HCEC 1CT (cell line): Measurements from ENCODE around the gene VPS37B.

Experiments
- DNase-seq: peaks from one replicate; pipeline ENCODE4 v3.0.0-alpha.2; 2017

VPS37B gene

DNA sequence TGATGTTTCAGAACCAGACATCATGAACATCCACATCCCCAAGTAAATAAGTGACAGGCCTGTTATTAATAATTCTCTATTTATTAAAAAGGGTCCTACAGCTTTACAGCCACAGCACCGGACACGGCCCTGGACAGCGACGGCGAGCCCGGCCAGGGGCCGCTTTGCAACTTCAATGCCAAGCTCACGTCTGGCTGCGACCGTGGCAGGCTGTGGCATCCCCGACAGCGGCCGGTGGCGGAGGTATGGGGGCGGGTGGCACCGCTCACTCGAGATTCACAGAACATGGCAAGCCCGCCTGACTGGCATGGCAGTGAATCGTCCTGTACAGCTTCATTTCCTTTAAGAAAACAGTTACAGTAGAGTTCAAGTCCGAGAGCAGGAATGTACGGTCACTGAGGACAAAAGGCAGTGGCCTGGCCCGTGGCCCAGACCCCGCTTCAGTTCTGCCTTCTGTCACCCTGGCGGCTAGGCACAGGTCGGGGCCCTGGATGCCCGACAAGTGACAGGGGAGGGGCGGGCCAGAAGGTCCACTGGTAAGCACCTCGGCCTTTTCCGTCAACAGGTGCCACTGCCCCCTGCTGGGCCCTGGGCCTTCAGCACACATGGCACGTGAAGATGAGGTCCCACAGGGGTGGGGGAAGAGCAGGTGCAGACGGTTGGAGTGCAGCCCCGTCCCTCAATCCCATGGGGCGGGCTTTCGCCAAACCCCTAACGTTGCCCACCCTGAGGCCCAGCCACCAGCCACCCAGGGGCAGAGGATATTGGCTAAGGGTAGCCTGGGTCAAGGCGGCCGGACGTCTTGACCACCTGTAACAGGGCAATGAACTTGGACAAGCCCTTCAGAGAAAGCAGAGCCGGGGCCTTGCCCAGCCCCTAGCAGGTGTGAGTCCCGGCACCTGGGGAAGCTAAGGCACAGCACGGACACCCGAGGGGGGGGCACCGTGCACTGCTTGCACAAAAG, 30.4 kb downstream of the VPS37B start:
- no peak for DNase-seq

- no peak for DNase-seq
Observed at GRCh38 chr12:122864894-122865253, 31.1 kb downstream of the VPS37B start.

GRCh38 chr12:122862872-122863701, 32.8 kb downstream of the VPS37B start:
- no peak for DNase-seq

DNA sequence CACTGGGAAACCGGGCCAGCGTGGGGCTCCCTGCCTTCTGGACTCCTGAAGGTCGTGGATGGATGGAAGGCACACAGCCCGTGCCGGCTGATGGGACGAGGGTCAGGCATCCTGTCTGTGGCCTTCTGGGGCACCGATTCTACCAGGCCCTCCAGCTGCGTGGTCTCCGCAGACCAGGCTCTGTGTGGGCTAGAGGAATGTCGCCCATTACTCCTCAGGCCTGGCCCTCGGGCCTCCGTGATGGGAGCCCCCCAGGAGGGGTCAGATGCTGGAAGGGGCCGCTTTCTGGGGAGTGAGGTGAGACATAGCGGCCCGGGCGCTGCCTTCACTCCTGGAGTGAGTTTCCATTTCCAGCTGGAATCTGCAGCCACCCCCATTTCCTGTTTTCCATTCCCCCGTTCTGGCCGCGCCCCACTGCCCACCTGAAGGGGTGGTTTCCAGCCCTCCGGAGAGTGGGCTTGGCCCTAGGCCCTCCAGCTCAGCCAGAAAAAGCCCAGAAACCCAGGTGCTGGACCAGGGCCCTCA, 33.8 kb downstream of the VPS37B start:
- no peak for DNase-seq

GRCh38 chr12:122861587-122861970, 34.3 kb downstream of the VPS37B start:
- DNase-seq, result no peak

GRCh38 chr12:122860854-122861586, 34.9 kb downstream of the VPS37B start:
- DNase-seq, result no peak

DNA sequence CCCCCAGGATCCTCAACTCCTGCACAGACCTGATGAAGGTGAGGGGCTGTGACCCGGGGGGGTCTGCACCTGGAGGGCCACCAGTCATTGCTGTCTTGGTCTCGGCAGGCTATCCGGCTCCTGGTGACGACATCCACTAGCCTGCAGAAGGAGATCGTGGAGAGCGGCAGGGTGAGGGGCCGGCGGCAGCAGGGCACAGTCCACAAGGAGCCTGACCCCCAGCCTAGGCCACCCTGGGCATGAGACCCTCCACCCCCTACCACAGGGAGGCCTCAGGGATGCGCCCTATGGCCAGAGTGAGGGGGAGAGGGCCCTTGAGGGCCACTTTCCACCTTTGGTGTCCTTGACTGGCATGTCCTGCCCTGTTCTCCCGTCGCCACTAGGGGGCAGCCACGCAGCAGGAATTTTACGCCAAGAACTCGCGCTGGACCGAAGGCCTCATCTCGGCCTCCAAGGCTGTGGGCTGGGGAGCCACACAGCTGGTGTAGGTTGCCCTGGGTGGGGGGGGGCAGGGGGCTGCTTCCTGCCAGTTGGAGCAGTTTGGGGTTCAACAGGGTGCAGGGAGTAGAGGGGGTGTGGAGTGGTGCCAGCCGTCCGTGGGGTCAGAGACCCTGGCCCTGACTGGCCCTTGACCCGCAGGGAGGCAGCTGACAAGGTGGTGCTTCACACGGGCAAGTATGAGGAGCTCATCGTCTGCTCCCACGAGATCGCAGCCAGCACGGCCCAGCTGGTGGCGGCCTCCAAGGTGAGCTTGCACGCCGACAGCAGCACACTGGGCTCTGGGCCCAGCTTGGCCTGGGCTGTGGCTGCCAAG, 35.7 kb downstream of the VPS37B start:
- DNase-seq, result peak; percentile 56

GRCh38 chr12:122859303-122860039, 36.5 kb downstream of the VPS37B start:
- no peak for DNase-seq

GRCh38 chr12:122858591-122859302, 37.2 kb downstream of the VPS37B start:
- DNase-seq, result no peak

- DNase-seq, result no peak
Observed at GRCh38 chr12:122858171-122858570, 37.8 kb downstream of the VPS37B start.

DNA sequence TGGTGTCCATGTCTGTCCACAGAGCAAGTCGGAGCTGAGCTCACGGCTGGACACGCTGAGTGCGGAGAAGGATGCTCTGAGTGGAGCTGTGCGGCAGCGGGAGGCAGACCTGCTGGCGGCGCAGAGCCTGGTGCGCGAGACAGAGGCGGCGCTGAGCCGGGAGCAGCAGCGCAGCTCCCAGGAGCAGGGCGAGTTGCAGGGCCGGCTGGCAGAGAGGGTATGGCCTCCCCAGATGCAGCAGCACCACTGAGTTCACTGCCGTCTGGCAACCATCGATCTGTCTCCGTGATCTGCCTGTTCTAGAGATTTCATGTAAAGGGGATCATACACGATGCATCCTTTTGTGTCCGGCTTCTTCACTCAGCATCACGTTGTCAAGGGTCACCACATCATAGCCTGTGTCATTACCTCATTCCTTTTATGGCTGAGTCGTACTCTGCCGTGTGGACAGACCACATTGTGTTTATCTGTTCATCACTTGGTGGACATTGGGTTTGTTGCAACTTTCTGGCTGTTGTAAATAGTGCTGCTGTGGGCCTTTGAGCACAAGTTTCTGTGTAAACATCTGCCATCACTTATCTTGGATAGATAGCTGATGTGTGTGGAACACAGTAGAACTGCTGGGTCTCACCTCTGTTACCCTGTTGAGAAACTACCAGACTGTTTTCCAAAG, 38.8 kb downstream of the VPS37B start:
- peak; percentile 23 for DNase-seq

DNA sequence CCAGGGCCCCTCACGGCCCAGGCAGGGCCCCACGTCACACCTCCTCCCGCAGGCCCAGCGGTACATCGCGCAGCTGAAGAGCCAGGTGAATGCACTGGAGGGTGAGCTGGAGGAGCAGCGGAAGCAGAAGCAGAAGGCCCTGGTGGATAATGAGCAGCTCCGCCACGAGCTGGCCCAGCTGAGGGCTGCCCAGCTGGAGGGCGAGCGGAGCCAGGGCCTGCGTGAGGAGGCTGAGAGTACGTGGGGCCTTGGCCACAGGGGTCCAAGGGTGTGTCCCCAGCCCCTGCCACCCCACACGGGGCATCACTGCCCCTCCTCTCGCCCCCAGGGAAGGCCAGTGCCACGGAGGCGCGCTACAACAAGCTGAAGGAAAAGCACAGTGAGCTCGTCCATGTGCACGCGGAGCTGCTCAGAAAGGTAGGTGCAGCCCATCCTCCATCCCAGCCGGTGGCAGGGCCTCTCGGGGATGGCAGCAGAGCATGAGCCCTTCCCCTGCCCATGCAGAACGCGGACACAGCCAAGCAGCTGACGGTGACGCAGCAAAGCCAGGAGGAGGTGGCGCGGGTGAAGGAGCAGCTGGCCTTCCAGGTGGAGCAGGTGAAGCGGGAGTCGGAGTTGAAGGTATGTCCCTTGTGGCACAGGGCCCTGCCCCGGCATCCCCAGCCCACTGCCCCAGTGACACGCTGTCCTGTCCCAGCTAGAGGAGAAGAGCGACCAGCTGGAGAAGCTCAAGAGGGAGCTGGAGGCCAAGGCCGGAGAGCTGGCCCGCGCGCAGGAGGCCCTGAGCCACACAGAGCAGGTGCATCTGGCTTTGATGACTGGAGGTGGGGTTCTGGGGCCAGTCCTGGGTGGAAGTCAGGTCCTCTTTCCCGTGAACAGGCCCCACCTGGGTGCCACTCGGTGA, 39.7 kb downstream of the VPS37B start:
- DNase-seq, result no peak

GRCh38 chr12:122855071-122855829, 40.7 kb downstream of the VPS37B start:
- no peak for DNase-seq

- DNase-seq, result no peak
Observed at GRCh38 chr12:122854554-122854953, 41.4 kb downstream of the VPS37B start.

DNA sequence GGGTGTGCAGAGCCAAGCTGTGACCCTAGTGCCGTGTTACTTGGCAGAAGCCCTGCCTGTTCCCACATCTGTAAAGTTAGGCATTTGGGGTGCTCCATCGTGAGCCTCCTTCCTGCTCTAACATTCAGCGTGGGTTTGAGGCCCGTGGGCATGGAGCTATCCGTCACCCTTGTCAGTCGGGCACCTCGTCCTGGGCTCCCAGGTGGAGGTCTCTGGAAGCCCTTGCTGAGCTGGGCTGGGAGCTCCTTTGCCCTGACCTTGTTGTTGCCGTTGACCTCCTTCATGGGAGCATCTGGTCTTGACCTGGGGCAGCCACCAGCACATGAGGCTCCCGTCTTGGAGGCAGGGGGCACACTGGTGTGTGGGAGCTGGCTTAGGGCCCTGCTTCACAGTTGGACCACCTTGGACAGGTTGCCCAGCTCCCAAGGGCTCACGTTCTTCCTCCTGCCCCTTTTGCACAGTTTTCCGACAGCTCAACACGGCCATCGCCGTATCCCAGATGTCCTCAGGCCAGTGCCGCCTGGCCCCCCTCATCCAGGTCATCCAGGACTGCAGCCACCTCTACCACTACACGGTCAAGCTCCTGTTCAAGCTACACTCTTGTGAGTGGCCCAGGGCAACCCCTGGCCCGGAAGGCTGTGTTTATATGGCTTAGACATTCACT, 42.2 kb downstream of the VPS37B start:
- DNase-seq, result no peak

GRCh38 chr12:122852336-122853275, 43.3 kb downstream of the VPS37B start:
- DNase-seq, result no peak
